ENCODE results near the gene ADGRG3.

The ADGRG3 gene

GRCh38 chr16:57635266-57636097 lies 32.6 kb upstream of the ADGRG3 start:
- H3K27me3 ChIP-seq (ENCODE audit: control insufficient read depth, insufficient read depth, low read length) = peaks cover 5% of the 10 kb centered on the region
- no peak overlapping the region for H3K4me3 ChIP-seq (ENCODE audit: low read depth, low read length)
- H3K4me1 ChIP-seq (ENCODE audit: control insufficient read depth, insufficient read depth, low read length) = no peaks in the 10 kb centered on the region
- no peak overlapping the region for H3K9ac ChIP-seq (ENCODE audit: low read depth, low read length)
- no peaks in the 10 kb centered on the region for H3K36me3 ChIP-seq (ENCODE audit: control insufficient read depth, insufficient read depth, low read length)
- H3K9me3 ChIP-seq (ENCODE audit: control insufficient read depth, insufficient read depth, low read length) = no peaks in the 10 kb centered on the region

GRCh38 chr16:57636184-57636583 lies 31.9 kb upstream of the ADGRG3 start:
- Histone ChIP-seq H3K4me1 (ENCODE audit: control insufficient read depth, insufficient read depth, low read length) (no peaks in the 10 kb centered on the region), H3K4me3 (ENCODE audit: low read depth, low read length) (no peak overlapping the region), H3K27me3 (ENCODE audit: control insufficient read depth, insufficient read depth, low read length) (peaks cover 5% of the 10 kb centered on the region), H3K9ac (ENCODE audit: low read depth, low read length) (no peak overlapping the region), H3K9me3 (ENCODE audit: control insufficient read depth, insufficient read depth, low read length) (no peaks in the 10 kb centered on the region), H3K36me3 (ENCODE audit: control insufficient read depth, insufficient read depth, low read length) (no peaks in the 10 kb centered on the region)

GRCh38 chr16:57637020-57637419 lies 31.1 kb upstream of the ADGRG3 start:
- H3K36me3 ChIP-seq (ENCODE audit: control insufficient read depth, insufficient read depth, low read length) = no peaks in the 10 kb centered on the region
- no peak overlapping the region for H3K9ac ChIP-seq (ENCODE audit: low read depth, low read length)
- peaks cover 5% of the 10 kb centered on the region for H3K27me3 ChIP-seq (ENCODE audit: control insufficient read depth, insufficient read depth, low read length)
- H3K4me1 ChIP-seq (ENCODE audit: control insufficient read depth, insufficient read depth, low read length) = no peaks in the 10 kb centered on the region
- no peaks in the 10 kb centered on the region for H3K9me3 ChIP-seq (ENCODE audit: control insufficient read depth, insufficient read depth, low read length)
- H3K4me3 ChIP-seq (ENCODE audit: low read depth, low read length) = no peak overlapping the region

- no peaks in the 10 kb centered on the region for H3K9me3 ChIP-seq (ENCODE audit: control insufficient read depth, insufficient read depth, low read length)
- no peak overlapping the region for H3K4me3 ChIP-seq (ENCODE audit: low read depth, low read length)
- H3K36me3 ChIP-seq (ENCODE audit: control insufficient read depth, insufficient read depth, low read length) = no peaks in the 10 kb centered on the region
- H3K9ac ChIP-seq (ENCODE audit: low read depth, low read length) = no peak overlapping the region
- H3K4me1 ChIP-seq (ENCODE audit: control insufficient read depth, insufficient read depth, low read length) = no peaks in the 10 kb centered on the region
- peaks cover 5% of the 10 kb centered on the region for H3K27me3 ChIP-seq (ENCODE audit: control insufficient read depth, insufficient read depth, low read length)
Observed at GRCh38 chr16:57637424-57637823, 30.7 kb upstream of the ADGRG3 start.

- no peaks in the 10 kb centered on the region for H3K4me1 ChIP-seq (ENCODE audit: control insufficient read depth, insufficient read depth, low read length)
- no peak overlapping the region for H3K4me3 ChIP-seq (ENCODE audit: low read depth, low read length)
- peaks cover 5% of the 10 kb centered on the region for H3K27me3 ChIP-seq (ENCODE audit: control insufficient read depth, insufficient read depth, low read length)
- no peaks in the 10 kb centered on the region for H3K9me3 ChIP-seq (ENCODE audit: control insufficient read depth, insufficient read depth, low read length)
- no peaks in the 10 kb centered on the region for H3K36me3 ChIP-seq (ENCODE audit: control insufficient read depth, insufficient read depth, low read length)
- no peak overlapping the region for H3K9ac ChIP-seq (ENCODE audit: low read depth, low read length)
Observed at GRCh38 chr16:57637965-57638364, 30.1 kb upstream of the ADGRG3 start.

GRCh38 chr16:57638381-57638780 lies 29.7 kb upstream of the ADGRG3 start:
- Histone ChIP-seq H3K4me1 (ENCODE audit: control insufficient read depth, insufficient read depth, low read length) (no peaks in the 10 kb centered on the region), H3K9me3 (ENCODE audit: control insufficient read depth, insufficient read depth, low read length) (no peaks in the 10 kb centered on the region), H3K36me3 (ENCODE audit: control insufficient read depth, insufficient read depth, low read length) (no peaks in the 10 kb centered on the region), H3K4me3 (ENCODE audit: low read depth, low read length) (no peak overlapping the region), H3K27me3 (ENCODE audit: control insufficient read depth, insufficient read depth, low read length) (peaks cover 5% of the 10 kb centered on the region), H3K9ac (ENCODE audit: low read depth, low read length) (no peak overlapping the region)

- no peak overlapping the region for H3K4me3 ChIP-seq (ENCODE audit: low read depth, low read length)
- no peaks in the 10 kb centered on the region for H3K9me3 ChIP-seq (ENCODE audit: control insufficient read depth, insufficient read depth, low read length)
- H3K9ac ChIP-seq (ENCODE audit: low read depth, low read length) = no peak overlapping the region
- peaks cover 5% of the 10 kb centered on the region for H3K27me3 ChIP-seq (ENCODE audit: control insufficient read depth, insufficient read depth, low read length)
- no peaks in the 10 kb centered on the region for H3K36me3 ChIP-seq (ENCODE audit: control insufficient read depth, insufficient read depth, low read length)
- H3K4me1 ChIP-seq (ENCODE audit: control insufficient read depth, insufficient read depth, low read length) = no peaks in the 10 kb centered on the region
Observed at GRCh38 chr16:57639172-57639887, 28.8 kb upstream of the ADGRG3 start.

GRCh38 chr16:57640185-57640584 lies 27.9 kb upstream of the ADGRG3 start:
- Histone ChIP-seq H3K4me1 (ENCODE audit: control insufficient read depth, insufficient read depth, low read length) (no peaks in the 10 kb centered on the region), H3K4me3 (ENCODE audit: low read depth, low read length) (no peak overlapping the region), H3K9me3 (ENCODE audit: control insufficient read depth, insufficient read depth, low read length) (no peaks in the 10 kb centered on the region), H3K9ac (ENCODE audit: low read depth, low read length) (no peak overlapping the region), H3K36me3 (ENCODE audit: control insufficient read depth, insufficient read depth, low read length) (no peaks in the 10 kb centered on the region), H3K27me3 (ENCODE audit: control insufficient read depth, insufficient read depth, low read length) (peaks cover 5% of the 10 kb centered on the region)

GRCh38 chr16:57640612-57641011 lies 27.5 kb upstream of the ADGRG3 start:
- Histone ChIP-seq H3K9me3 (ENCODE audit: control insufficient read depth, insufficient read depth, low read length) (no peaks in the 10 kb centered on the region), H3K36me3 (ENCODE audit: control insufficient read depth, insufficient read depth, low read length) (no peaks in the 10 kb centered on the region), H3K4me1 (ENCODE audit: control insufficient read depth, insufficient read depth, low read length) (no peaks in the 10 kb centered on the region), H3K4me3 (ENCODE audit: low read depth, low read length) (no peak overlapping the region), H3K27me3 (ENCODE audit: control insufficient read depth, insufficient read depth, low read length) (peaks cover 5% of the 10 kb centered on the region), H3K9ac (ENCODE audit: low read depth, low read length) (no peak overlapping the region)

- Histone ChIP-seq H3K9ac (ENCODE audit: low read depth, low read length) (no peak overlapping the region), H3K27me3 (ENCODE audit: control insufficient read depth, insufficient read depth, low read length) (no peaks in the 10 kb centered on the region), H3K9me3 (ENCODE audit: control insufficient read depth, insufficient read depth, low read length) (no peaks in the 10 kb centered on the region), H3K36me3 (ENCODE audit: control insufficient read depth, insufficient read depth, low read length) (no peaks in the 10 kb centered on the region), H3K4me3 (ENCODE audit: low read depth, low read length) (no peak overlapping the region), H3K4me1 (ENCODE audit: control insufficient read depth, insufficient read depth, low read length) (no peaks in the 10 kb centered on the region)
Observed at GRCh38 chr16:57642160-57643135, 25.7 kb upstream of the ADGRG3 start.

- Histone ChIP-seq H3K4me3 (ENCODE audit: low read depth, low read length) (no peak overlapping the region), H3K4me1 (ENCODE audit: control insufficient read depth, insufficient read depth, low read length) (no peaks in the 10 kb centered on the region), H3K9me3 (ENCODE audit: control insufficient read depth, insufficient read depth, low read length) (no peaks in the 10 kb centered on the region), H3K36me3 (ENCODE audit: control insufficient read depth, insufficient read depth, low read length) (no peaks in the 10 kb centered on the region), H3K9ac (ENCODE audit: low read depth, low read length) (no peak overlapping the region), H3K27me3 (ENCODE audit: control insufficient read depth, insufficient read depth, low read length) (no peaks in the 10 kb centered on the region)
Observed at GRCh38 chr16:57643147-57643874, 24.8 kb upstream of the ADGRG3 start.

Data from iPS-15b (cell line).